PC-9 (cell line): ENCODE results near the gene XBP1.

Experiments used
- EZH2 ChIP-seq: fragments of 200-600 bp; sonication (generic); IDR thresholded peaks from 2 replicates; pipeline ENCODE4 v1.8.0; 2017; ENCODE audit warnings: antibody characterized with exemption, low read depth
- TF ChIP-seq, protein P1 (sequence below): fragments of 200-600 bp; sonication (generic); conservative IDR thresholded peaks from 2 replicates; pipeline ENCODE4 v1.6.1; 2017; ENCODE audit warnings: mixed run types, antibody characterized with exemption, mild to moderate bottlenecking, moderate library complexity

DNA sequence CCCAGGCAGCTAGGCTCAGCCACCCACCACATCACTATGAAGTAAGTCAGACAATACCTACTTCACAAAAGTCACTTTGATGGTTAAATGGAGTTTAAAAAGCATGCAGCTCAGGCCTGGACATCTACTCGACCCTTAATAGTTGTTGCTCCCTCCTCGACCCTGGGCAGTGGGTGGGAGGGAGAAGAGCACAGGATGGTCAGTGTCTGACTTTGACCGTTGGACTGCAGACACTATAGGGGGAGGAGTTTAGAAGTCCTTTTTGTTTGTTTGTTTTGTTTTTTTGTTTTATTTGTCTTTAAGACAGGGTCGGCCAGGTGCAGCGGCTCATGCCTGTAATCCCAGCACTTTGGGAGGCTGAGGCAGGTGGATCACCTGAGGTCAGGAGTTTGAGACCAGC, 38.6 kb upstream of the XBP1 start:
- TF ChIP-seq, protein P1, sequence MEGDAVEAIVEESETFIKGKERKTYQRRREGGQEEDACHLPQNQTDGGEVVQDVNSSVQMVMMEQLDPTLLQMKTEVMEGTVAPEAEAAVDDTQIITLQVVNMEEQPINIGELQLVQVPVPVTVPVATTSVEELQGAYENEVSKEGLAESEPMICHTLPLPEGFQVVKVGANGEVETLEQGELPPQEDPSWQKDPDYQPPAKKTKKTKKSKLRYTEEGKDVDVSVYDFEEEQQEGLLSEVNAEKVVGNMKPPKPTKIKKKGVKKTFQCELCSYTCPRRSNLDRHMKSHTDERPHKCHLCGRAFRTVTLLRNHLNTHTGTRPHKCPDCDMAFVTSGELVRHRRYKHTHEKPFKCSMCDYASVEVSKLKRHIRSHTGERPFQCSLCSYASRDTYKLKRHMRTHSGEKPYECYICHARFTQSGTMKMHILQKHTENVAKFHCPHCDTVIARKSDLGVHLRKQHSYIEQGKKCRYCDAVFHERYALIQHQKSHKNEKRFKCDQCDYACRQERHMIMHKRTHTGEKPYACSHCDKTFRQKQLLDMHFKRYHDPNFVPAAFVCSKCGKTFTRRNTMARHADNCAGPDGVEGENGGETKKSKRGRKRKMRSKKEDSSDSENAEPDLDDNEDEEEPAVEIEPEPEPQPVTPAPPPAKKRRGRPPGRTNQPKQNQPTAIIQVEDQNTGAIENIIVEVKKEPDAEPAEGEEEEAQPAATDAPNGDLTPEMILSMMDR: no peak
- no peak for TF ChIP-seq EZH2
